K562 (cell line): ENCODE measurements around the gene SLC39A11. TPM values are rescaled to one million over a fixed set of nuclear protein-coding genes. Genes with fewer than 3 reads are reported as not detected.

ENCODE experiments used
- ATAC-seq: fragments of 200-7000 bp; cut with Tn5 transposase; 3 replicates; pipeline ENCODE4 v1.9.1; 2020; ENCODE audit warnings: moderate library complexity
- BruUV-seq: library from RNA; stranded (reverse); fragments of 400-500 nt; replicated peaks from 2 replicates; lab custom pipeline; 2021; lab: Mats Ljungman, UMichigan
- CTCF ChIA-PET: fragments of 300-600 bp; formaldehyde crosslinking; extraction: SDS; loops from one replicate; lab custom pipeline; 2021; ENCODE audit warnings: low intra/inter-chr PET ratio; lab: Yijun Ruan, JAX
- POLR2A ChIA-PET: fragments of 300-600, 350-650 bp; sonication (Branson Sonifier 250); formaldehyde crosslinking; extraction: SDS; loops from one replicate; lab custom pipeline; 2021; ENCODE audit warnings: antibody characterized with exemption, inconsistent platforms; lab: Yijun Ruan, JAX
- DNase-seq, 4 experiments: peaks; one replicate each; pipeline versions ENCODE4 v3.0.0 to v3.0.0-alpha.2; 2011 to 2018; ENCODE audit warnings: low spot score in 3 of 4, mixed read lengths in 3 of 4; ENCODE audit errors: extremely low read depth in 1 of 4
- FAIRE-seq: peaks from 2 replicates; lab custom pipeline; 2011; peaks lifted over from hg19 to GRCh38; lab: Jason Lieb, UNC
- H2AFZ ChIP-seq: 2 replicates; pipeline ENCODE4 v1.6.0; 2011; ENCODE audit warnings: low read depth, low read length, control low read depth, inconsistent platforms
- H3K27ac ChIP-seq: fragments of 200-600 bp; 3 replicates; pipeline ENCODE4 v1.8.0; 2011; ENCODE audit warnings: low read depth, mild to moderate bottlenecking, control low read depth, inconsistent platforms, low read length, moderate library complexity, mixed read lengths; ENCODE audit errors: extremely low read depth
- H3K27me3 ChIP-seq, 2 experiments: fragments of 300-600 bp in 1 of 2; 2 replicates in 1 of 2; 3 replicates in 1 of 2; pipeline versions ENCODE4 v1.6.0 to v1.8.0; 2011; ENCODE audit warnings: inconsistent platforms in 2 of 2, low read length in 2 of 2, mild to moderate bottlenecking in 1 of 2, mixed read lengths in 1 of 2, moderate library complexity in 1 of 2; ENCODE audit not compliant: control insufficient read depth in 2 of 2, insufficient read depth in 2 of 2
- H3K36me3 ChIP-seq: fragments of 300-600 bp; 3 replicates; pipeline ENCODE4 v1.8.0; 2011; ENCODE audit warnings: mild to moderate bottlenecking, low read length, inconsistent platforms; ENCODE audit not compliant: control insufficient read depth, insufficient read depth
- H3K4me1 ChIP-seq, 2 experiments: fragments of 200-600 bp in 1 of 2; replicated peaks in 1 of 2; 2 replicates in 1 of 2; 3 replicates in 1 of 2; pipeline versions ENCODE4 v1.5.1 to v1.8.0; 2011; ENCODE audit warnings: inconsistent platforms in 2 of 2, low read length in 2 of 2, mild to moderate bottlenecking in 1 of 2, mixed read lengths in 1 of 2, moderate library complexity in 1 of 2; ENCODE audit not compliant: control insufficient read depth in 2 of 2, insufficient read depth in 2 of 2
- H3K4me2 ChIP-seq: 2 replicates; pipeline ENCODE4 v1.6.1; 2011; ENCODE audit warnings: low read length, control low read depth, inconsistent platforms, mixed read lengths; ENCODE audit not compliant: insufficient read depth
- H3K4me3 ChIP-seq: fragments of 200-600 bp; sonication (generic), shearing (Covaris generic); 2 replicates; pipeline ENCODE4 v1.5.1; 2016; ENCODE audit warnings: control low read depth, inconsistent platforms
- H3K79me2 ChIP-seq: fragments of 200-600 bp; 3 replicates; pipeline ENCODE4 v1.8.0; 2011; ENCODE audit warnings: low read length, inconsistent platforms; ENCODE audit not compliant: control insufficient read depth, insufficient read depth
- H3K9ac ChIP-seq, 2 experiments: 2 replicates each; pipeline versions ENCODE4 v1.6.0 to v1.6.1; 2011; ENCODE audit warnings: low read depth in 2 of 2, low read length in 2 of 2, control low read depth in 1 of 2, inconsistent platforms in 1 of 2, mild to moderate bottlenecking in 1 of 2, mixed read lengths in 1 of 2; ENCODE audit not compliant: insufficient read depth in 1 of 2
- H3K9me1 ChIP-seq: one replicate; pipeline ENCODE4 v1.6.0; 2011; ENCODE audit warnings: inconsistent platforms, mild to moderate bottlenecking, low read length, moderate library complexity; ENCODE audit not compliant: control insufficient read depth, insufficient read depth
- H3K9me3 ChIP-seq: replicated peaks from 2 replicates; pipeline ENCODE4 v1.5.1; 2011; ENCODE audit warnings: low read depth, low read length, inconsistent platforms; ENCODE audit not compliant: control insufficient read depth, insufficient read depth
- H4K20me1 ChIP-seq: replicated peaks from 2 replicates; pipeline ENCODE4 v1.6.1; 2011; ENCODE audit warnings: low read length, inconsistent platforms, mixed read lengths; ENCODE audit not compliant: control insufficient read depth, insufficient read depth
- ADNP ChIP-seq: fragments of 200-800 bp; sonication (Bioruptor generic); IDR thresholded peaks from 2 replicates; pipeline ENCODE4 v1.6.1; 2016; ENCODE audit warnings: missing genetic modification characterization, missing compliant biosample characterization
- FIP1L1 ChIP-seq: fragments of 200-400 bp; formaldehyde crosslinking; IDR thresholded peaks from 2 replicates; pipeline ENCODE4 v1.6.1; 2018; ENCODE audit warnings: mild to moderate bottlenecking, low read depth, low read length; ENCODE audit not compliant: poor library complexity, severe bottlenecking
- HOXB6 ChIP-seq: fragments of 250-450 bp; sonication (Bioruptor Pico); IDR thresholded peaks from 2 replicates; pipeline ENCODE4 v1.5.1; 2022; ENCODE audit warnings: mild to moderate bottlenecking, borderline replicate concordance
- IRF2 ChIP-seq: sonication (generic); formaldehyde crosslinking; IDR thresholded peaks from 2 replicates; pipeline ENCODE4 v1.8.1; 2022; ENCODE audit warnings: mild to moderate bottlenecking, missing genetic modification reagents
- KLF13 ChIP-seq: fragments of 450-650 bp; IDR thresholded peaks from 2 replicates; pipeline ENCODE4 v1.6.1; 2016; ENCODE audit warnings: missing genetic modification characterization, low read depth, mild to moderate bottlenecking, missing compliant biosample characterization, moderate library complexity, borderline replicate concordance
- POLR2B ChIP-seq: fragments of 450-650 bp; IDR thresholded peaks from 2 replicates; pipeline ENCODE4 v1.6.1; 2018; ENCODE audit warnings: low read depth; ENCODE audit not compliant: partially characterized antibody
- POLR3A ChIP-seq: IDR thresholded peaks from 2 replicates; pipeline ENCODE4 v1.6.1; 2011; ENCODE audit warnings: borderline replicate concordance, mild to moderate bottlenecking, moderate library complexity; ENCODE audit not compliant: insufficient read length, insufficient read depth; ENCODE audit errors: extremely low read depth
- PTBP1 ChIP-seq: fragments of 200-400 bp; formaldehyde crosslinking; IDR thresholded peaks from 2 replicates; pipeline ENCODE4 v1.6.1; 2017; ENCODE audit warnings: low read depth, low read length
- RCOR1 ChIP-seq, 2 experiments: IDR thresholded peaks; 2 replicates each; pipeline ENCODE4 v1.6.1; 2012; ENCODE audit warnings: low read depth in 2 of 2, low read length in 2 of 2, borderline replicate concordance in 1 of 2, improper control_type of control experiment in 1 of 2
- RNF219 ChIP-seq: fragments of 250-450 bp; sonication (Bioruptor Pico); IDR thresholded peaks from 2 replicates; pipeline ENCODE4 v1.5.0; 2022; ENCODE audit warnings: mild to moderate bottlenecking
- SMARCA5 ChIP-seq: fragments of 450-650 bp; IDR thresholded peaks from 2 replicates; pipeline ENCODE4 v1.6.1; 2016
- SMC3 ChIP-seq: conservative IDR thresholded peaks from 2 replicates; pipeline ENCODE4 v1.6.1; 2011; ENCODE audit warnings: low read depth, low read length, improper control_type of control experiment; ENCODE audit not compliant: insufficient read depth
- SRSF1 ChIP-seq: fragments of 200-400 bp; formaldehyde crosslinking; IDR thresholded peaks from 2 replicates; pipeline ENCODE4 v1.6.1; 2017; ENCODE audit warnings: mild to moderate bottlenecking, low read depth, low read length, moderate library complexity
- ZFX ChIP-seq: sonication (generic); formaldehyde crosslinking; IDR thresholded peaks from 2 replicates; pipeline ENCODE4 v1.8.0; 2022; ENCODE audit warnings: mild to moderate bottlenecking, missing genetic modification reagents, moderate library complexity
- ZNF121 ChIP-seq: sonication (generic); formaldehyde crosslinking; conservative IDR thresholded peaks from 2 replicates; pipeline ENCODE4 v1.8.0; 2022; ENCODE audit warnings: missing genetic modification reagents
- ZNF551 ChIP-seq: fragments of 250-450 bp; sonication (Bioruptor Pico); IDR thresholded peaks from 2 replicates; pipeline ENCODE4 v1.5.0; 2021; ENCODE audit warnings: mild to moderate bottlenecking, moderate library complexity
- ZNF76 ChIP-seq: fragments of 250-450 bp; sonication (Bioruptor Pico); IDR thresholded peaks from 2 replicates; pipeline ENCODE4 v1.4.0; 2020; ENCODE audit warnings: mild to moderate bottlenecking, moderate library complexity, borderline replicate concordance
- WGBS: fragments of 100-300 bp; shearing (Covaris generic); methylation state at CpG from one replicate; pipeline ENCODE4 v1.1.6; 2016; ENCODE audit warnings: low coverage, mixed read lengths; ENCODE audit not compliant: insufficient coverage; ENCODE audit errors: missing lambda C conversion rate; 5-methylcytosine and 5-hydroxymethylcytosine counted together
- in situ Hi-C: fragments of 300-500 bp; cut with MboI; formaldehyde crosslinking; loops from 4 replicates; pipeline ENCODE4 v1.15.0; 2018; ENCODE audit warnings: inconsistent platforms, mixed read lengths
- intact Hi-C: fragments of 100-400 bp; cut with micrococcal nuclease; formaldehyde crosslinking; loops from 2 replicates; pipeline ENCODE4 v1.14.2; 2022
- polyA plus RNA-seq, 8 experiments: library from polyadenylated mRNA; depleted of rRNA in 4 of 8; stranded (reverse) in 5 of 8; unstranded in 3 of 8; fragments of >200 nt; fragmentation: Nextera tagmentation in 2 of 8; fragmentation: Illumina TruSeq in 1 of 8; extraction: Ambion mirVana in 2 of 8; extraction: Trizol in 1 of 8; gene quantifications; 2 replicates each; pipeline versions ENCODE4 v1.2.1 to v1.2.3, GENCODE V29; 2011 to 2014; ENCODE audit warnings: inconsistent platforms in 1 of 8, missing spikeins in 1 of 8
- total RNA-seq, 7 experiments: library from RNA; depleted of rRNA in 6 of 7; stranded (reverse); fragments of >200 nt in 6 of 7; fragmentation: Illumina TruSeq in 2 of 7; extraction: Trizol in 2 of 7; gene quantifications; 2 replicates each; pipeline versions ENCODE4 v1.2.1 to v1.2.3, GENCODE V29; 2011 to 2021; ENCODE audit warnings: low replicate concordance in 1 of 7
- TF ChIP-seq, protein P1 (sequence below): IDR thresholded peaks from 3 replicates; pipeline ENCODE4 v1.6.1; 2011; ENCODE audit warnings: borderline replicate concordance, mild to moderate bottlenecking, moderate library complexity; ENCODE audit not compliant: insufficient read length; ENCODE audit errors: extremely low read depth

SLC39A11 gene
- total and polyA plus RNA-seq, 9 of the 15 experiments (the other 6 are each of a cell fraction or from before 2014, with no cell fraction given): 10.5 to 26.4 (median 13.4) TPM

- TF ChIP-seq, protein P1, sequence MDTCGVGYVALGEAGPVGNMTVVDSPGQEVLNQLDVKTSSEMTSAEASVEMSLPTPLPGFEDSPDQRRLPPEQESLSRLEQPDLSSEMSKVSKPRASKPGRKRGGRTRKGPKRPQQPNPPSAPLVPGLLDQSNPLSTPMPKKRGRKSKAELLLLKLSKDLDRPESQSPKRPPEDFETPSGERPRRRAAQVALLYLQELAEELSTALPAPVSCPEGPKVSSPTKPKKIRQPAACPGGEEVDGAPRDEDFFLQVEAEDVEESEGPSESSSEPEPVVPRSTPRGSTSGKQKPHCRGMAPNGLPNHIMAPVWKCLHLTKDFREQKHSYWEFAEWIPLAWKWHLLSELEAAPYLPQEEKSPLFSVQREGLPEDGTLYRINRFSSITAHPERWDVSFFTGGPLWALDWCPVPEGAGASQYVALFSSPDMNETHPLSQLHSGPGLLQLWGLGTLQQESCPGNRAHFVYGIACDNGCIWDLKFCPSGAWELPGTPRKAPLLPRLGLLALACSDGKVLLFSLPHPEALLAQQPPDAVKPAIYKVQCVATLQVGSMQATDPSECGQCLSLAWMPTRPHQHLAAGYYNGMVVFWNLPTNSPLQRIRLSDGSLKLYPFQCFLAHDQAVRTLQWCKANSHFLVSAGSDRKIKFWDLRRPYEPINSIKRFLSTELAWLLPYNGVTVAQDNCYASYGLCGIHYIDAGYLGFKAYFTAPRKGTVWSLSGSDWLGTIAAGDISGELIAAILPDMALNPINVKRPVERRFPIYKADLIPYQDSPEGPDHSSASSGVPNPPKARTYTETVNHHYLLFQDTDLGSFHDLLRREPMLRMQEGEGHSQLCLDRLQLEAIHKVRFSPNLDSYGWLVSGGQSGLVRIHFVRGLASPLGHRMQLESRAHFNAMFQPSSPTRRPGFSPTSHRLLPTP: no peak
- TF ChIP-seq SMC3 (no peak), FIP1L1 (no peak), RNF219 (no peak)
These were observed 302.3 kb downstream of the SLC39A11 start (continued) for GRCh38 chr17:72790190-72790589.

DNA sequence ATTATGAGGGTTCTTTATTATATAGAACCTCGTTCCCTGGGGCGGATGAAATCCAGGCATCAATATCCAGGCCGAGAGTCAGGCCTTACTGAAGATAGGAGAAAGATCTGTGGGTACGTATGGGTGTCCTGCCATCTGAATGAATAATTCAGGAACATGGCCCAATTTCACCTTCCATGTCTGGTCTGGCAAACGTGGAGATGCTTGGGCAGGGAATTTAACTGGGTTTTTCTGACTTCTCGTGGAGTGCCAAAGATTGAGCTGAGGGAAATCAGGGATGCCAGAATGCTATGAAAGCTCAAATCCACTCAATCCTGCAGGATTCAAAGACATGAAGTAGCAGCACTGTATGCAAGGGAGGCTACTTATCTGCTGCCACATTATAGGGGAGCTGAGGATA lies 302.8 kb downstream of the SLC39A11 start:
- CTCF ChIA-PET: no interaction called here
- 43% methylated on average over 6 of the region's 6 CpGs for WGBS
- Histone ChIP-seq H2AFZ (no peak overlapping the region), H3K36me3 (no peaks in the 10 kb centered on the region), H3K4me2 (no peak overlapping the region), H3K9me1 (no peaks in the 10 kb centered on the region), H3K79me2 (no peaks in the 10 kb centered on the region), H4K20me1 (no peaks in the 10 kb centered on the region), H3K27me3 (no peaks in the 10 kb centered on the region), H3K9me3 (no peaks in the 10 kb centered on the region), H3K27ac (no peak overlapping the region), H3K4me3 (no peak overlapping the region), H3K9ac (no peak overlapping the region), H3K4me1 (no peaks in the 10 kb centered on the region; a peak in 1 of 5 replicates)
- ATAC-seq (no peak), FAIRE-seq (no peak), DNase-seq (no peak)
- in situ Hi-C loops (no loop called here), intact Hi-C loops (no loop called here)
- POLR2A ChIA-PET: interaction anchor here (0.5 to 0.6 kb wide), 2 partner anchors 1065 to 1414 kb away, joined by 3 read pairs; no protein-coding TSS in a partner anchor
- no TSS peak for BruUV-seq
- TF ChIP-seq RCOR1 (IDR thresholded peaks at IDR 0.05; ENCODE audit: borderline replicate concordance in 1 of 2, low read depth in 2 of 2, low read length in 2 of 2) (no peak), ZNF121 (CRISPR knock-in tag) (no peak), SRSF1 (no peak), POLR3A (no peak), ZFX (CRISPR knock-in tag) (no peak), HOXB6 (CRISPR knock-in tag) (no peak), SMARCA5 (no peak), POLR2B (no peak), ZNF76 (CRISPR knock-in tag) (no peak), ADNP (tag) (no peak), IRF2 (CRISPR knock-in tag) (no peak), KLF13 (tag) (no peak), ZNF551 (CRISPR knock-in tag) (no peak), PTBP1 (no peak)
